B cell (primary cell): ENCODE results near the gene MKRN2.

ENCODE experiments used
- CTCF ChIP-seq: fragments of 200-600 bp; IDR thresholded peaks from one replicate; pipeline ENCODE4 v1.8.0; 2022; ENCODE audit warnings: antibody characterized with exemption, mild to moderate bottlenecking
- EZH2 ChIP-seq: IDR thresholded peaks from 2 replicates; pipeline ENCODE4 v1.6.1; 2012; ENCODE audit warnings: borderline replicate concordance, low read depth, mild to moderate bottlenecking, moderate library complexity, low read length; ENCODE audit not compliant: insufficient read depth, poor library complexity, severe bottlenecking

- TF ChIP-seq CTCF (no peak), EZH2 (no peak)
These were observed 585 bp upstream of the MKRN2 start for GRCh38 chr3:12556314-12556689.
